Trophoblast cell (in vitro differentiated cells and primary cell): Measurements from ENCODE around the gene DOP1A.
A peak's percentile ranks its signal among the peaks of the same experiment; 100 is the strongest.
"Not testable (repeated sequence)": the region's sequence is repeated elsewhere in the genome, so short reads cannot be mapped to it uniquely, and the experiment has no call there.

Source experiments
- DNase-seq, 2 donors: peaks; one replicate each; pipeline ENCODE4 v3.0.0-alpha.2; 2016
- H2AFZ ChIP-seq: 2 replicates; pipeline ENCODE4 v1.6.1; 2013; ENCODE audit warnings: low read length, moderate library complexity, mild to moderate bottlenecking; ENCODE audit not compliant: insufficient read depth, poor library complexity
- H2AK5ac ChIP-seq: 2 replicates; pipeline ENCODE4 v1.6.1; 2013; ENCODE audit warnings: mild to moderate bottlenecking, low read length
- H2BK120ac ChIP-seq: 2 replicates; pipeline ENCODE4 v1.6.1; 2013; ENCODE audit warnings: low read length, mild to moderate bottlenecking, moderate library complexity; ENCODE audit not compliant: insufficient read depth, poor library complexity
- H2BK12ac ChIP-seq: 2 replicates; pipeline ENCODE4 v1.6.1; 2013; ENCODE audit warnings: mild to moderate bottlenecking, low read length, moderate library complexity
- H2BK5ac ChIP-seq: 2 replicates; pipeline ENCODE4 v1.6.1; 2013; ENCODE audit warnings: low read length, low read depth, moderate library complexity, mild to moderate bottlenecking; ENCODE audit not compliant: poor library complexity
- H3K14ac ChIP-seq: 2 replicates; pipeline ENCODE4 v1.6.1; 2013; ENCODE audit warnings: mild to moderate bottlenecking, low read length
- H3K18ac ChIP-seq: 2 replicates; pipeline ENCODE4 v1.6.1; 2013; ENCODE audit warnings: mild to moderate bottlenecking, low read length
- H3K23ac ChIP-seq: 2 replicates; pipeline ENCODE4 v1.6.1; 2013; ENCODE audit warnings: low read length
- H3K27ac ChIP-seq: 2 replicates; pipeline ENCODE4 v1.5.1; 2013; ENCODE audit warnings: low read depth, mild to moderate bottlenecking, inconsistent platforms, low read length, moderate library complexity
- H3K27me3 ChIP-seq: 2 replicates; pipeline ENCODE4 v1.6.1; 2013; ENCODE audit warnings: inconsistent platforms, mild to moderate bottlenecking, low read length, moderate library complexity; ENCODE audit not compliant: insufficient read depth
- H3K36me3 ChIP-seq, 2 experiments: 1 replicate in 1 of 2; 2 replicates in 1 of 2; pipeline ENCODE4 v1.6.1; 2013; ENCODE audit warnings: low read length in 2 of 2, mild to moderate bottlenecking in 2 of 2, moderate library complexity in 1 of 2; ENCODE audit not compliant: insufficient read depth in 2 of 2, control insufficient read depth in 1 of 2
- H3K4ac ChIP-seq: 2 replicates; pipeline ENCODE4 v1.6.1; 2013; ENCODE audit warnings: low read depth, mild to moderate bottlenecking, low read length, moderate library complexity
- H3K4me1 ChIP-seq, 2 experiments: 1 replicate in 1 of 2; 2 replicates in 1 of 2; pipeline ENCODE4 v1.6.1; 2013; ENCODE audit warnings: low read length in 2 of 2, mild to moderate bottlenecking in 2 of 2, moderate library complexity in 1 of 2; ENCODE audit not compliant: insufficient read depth in 2 of 2, control insufficient read depth in 1 of 2
- H3K4me2 ChIP-seq: 2 replicates; pipeline ENCODE4 v1.6.1; 2013; ENCODE audit warnings: inconsistent platforms, mild to moderate bottlenecking, low read length, moderate library complexity
- H3K4me3 ChIP-seq: 2 replicates; pipeline ENCODE4 v1.5.1; 2013; ENCODE audit warnings: mild to moderate bottlenecking, low read depth, low read length, inconsistent platforms
- H3K79me1 ChIP-seq: one replicate; pipeline ENCODE4 v1.6.1; 2013; ENCODE audit warnings: low read length
- H3K79me2 ChIP-seq: 2 replicates; pipeline ENCODE4 v1.6.1; 2013; ENCODE audit warnings: low read length, mild to moderate bottlenecking; ENCODE audit not compliant: control insufficient read depth, insufficient read depth, poor library complexity
- H3K9ac ChIP-seq: 2 replicates; pipeline ENCODE4 v1.6.1; 2013; ENCODE audit warnings: mild to moderate bottlenecking, low read length
- H3K9me3 ChIP-seq: 2 replicates; pipeline ENCODE4 v1.6.1; 2013; ENCODE audit warnings: low read depth, mild to moderate bottlenecking, control low read depth, inconsistent platforms, low read length; ENCODE audit not compliant: insufficient read depth
- H4K12ac ChIP-seq: 2 replicates; pipeline ENCODE4 v1.6.1; 2013; ENCODE audit warnings: low read depth, mild to moderate bottlenecking, low read length, moderate library complexity
- H4K8ac ChIP-seq: 2 replicates; pipeline ENCODE4 v1.6.1; 2013; ENCODE audit warnings: low read depth, mild to moderate bottlenecking, low read length, moderate library complexity
- H4K91ac ChIP-seq: one replicate; pipeline ENCODE4 v1.6.1; 2013; ENCODE audit warnings: low read depth, mild to moderate bottlenecking, low read length, moderate library complexity
- WGBS: extraction: QIAGEN DNeasy Blood & Tissue Kit; methylation state at CpG from one replicate; pipeline ENCODE4 v1.1.7; 2013; ENCODE audit warnings: missing lambda C conversion rate; ENCODE audit not compliant: insufficient read length, insufficient coverage; ENCODE audit errors: extremely low coverage; 5-methylcytosine and 5-hydroxymethylcytosine counted together

The DOP1A gene

DNA sequence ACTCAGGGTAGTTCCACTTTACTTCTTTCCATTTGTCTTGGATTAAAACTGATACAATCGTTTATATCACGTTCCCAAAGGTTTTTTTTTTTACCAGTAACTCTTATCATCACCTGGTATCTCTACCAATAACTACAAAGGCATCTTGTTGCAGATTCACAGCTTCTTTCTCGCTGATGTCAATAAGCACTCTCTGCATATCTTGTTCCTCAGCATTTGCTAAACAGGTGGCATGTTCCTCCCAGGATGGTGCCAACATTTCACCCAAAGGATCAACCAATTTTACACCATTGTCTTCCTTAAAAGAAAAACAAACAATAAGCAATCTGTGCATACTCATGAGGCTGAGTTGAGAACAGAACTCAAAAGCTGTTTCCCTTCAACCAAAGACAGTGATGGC, 121.0 kb downstream of the DOP1A start:
- no peak overlapping the region for H3K18ac ChIP-seq
- peaks cover 11 to 23% of the 10 kb centered on the region in 2 experiments for H3K36me3 ChIP-seq
- H3K4me2 ChIP-seq = no peak overlapping the region
- peaks cover 7% of the 10 kb centered on the region for H3K79me1 ChIP-seq
- DNase-seq = no peak
- no peak overlapping the region for H2BK120ac ChIP-seq
- H3K4me1 ChIP-seq = peaks cover 2 to 4% of the 10 kb centered on the region in 2 experiments
- H2BK5ac ChIP-seq = no peak overlapping the region
- no peaks in the 10 kb centered on the region for H3K27me3 ChIP-seq
- H2BK12ac ChIP-seq = no peak overlapping the region
- H3K14ac ChIP-seq = no peak overlapping the region
- WGBS = no CpG with 5 or more reads among the region's 3 CpGs
- H2AFZ ChIP-seq = no peak overlapping the region
- no peak overlapping the region for H4K91ac ChIP-seq
- H4K12ac ChIP-seq = no peak overlapping the region
- no peak overlapping the region for H3K4ac ChIP-seq
- H3K79me2 ChIP-seq = peaks cover 10% of the 10 kb centered on the region
- no peak overlapping the region for H3K23ac ChIP-seq
- H3K27ac ChIP-seq = no peak overlapping the region
- H3K9ac ChIP-seq = no peak overlapping the region
- no peak overlapping the region for H3K4me3 ChIP-seq
- H2AK5ac ChIP-seq = no peak overlapping the region
- H3K9me3 ChIP-seq = peaks cover 2% of the 10 kb centered on the region
- H4K8ac ChIP-seq = no peak overlapping the region

DNA sequence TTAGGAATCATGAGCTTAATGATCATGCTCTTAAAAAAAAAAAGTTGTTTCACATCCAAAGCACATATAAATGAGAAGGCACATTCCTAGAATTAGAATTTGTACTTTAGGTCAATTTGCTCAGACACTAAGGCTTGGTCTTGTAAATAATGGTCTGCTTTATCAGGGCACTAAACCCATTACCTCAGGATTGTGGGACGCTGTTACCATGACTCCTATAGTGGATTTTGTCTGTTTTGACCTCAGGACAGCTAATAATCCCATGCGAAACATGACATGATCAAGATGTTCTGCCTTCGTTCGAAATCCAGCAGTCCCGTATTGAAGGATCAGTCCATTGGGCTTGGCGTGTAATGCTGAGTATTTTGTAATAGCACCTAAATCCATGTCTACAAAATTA, 123.2 kb downstream of the DOP1A start:
- Histone ChIP-seq H3K36me3 (peaks cover 8 to 22% of the 10 kb centered on the region in 2 experiments), H2BK120ac (no peak overlapping the region), H2BK12ac (no peak overlapping the region), H2AFZ (no peak overlapping the region), H3K27ac (no peak overlapping the region), H3K9ac (no peak overlapping the region), H3K14ac (no peak overlapping the region), H3K18ac (no peak overlapping the region), H2BK5ac (no peak overlapping the region), H4K12ac (no peak overlapping the region), H3K4me1 (peaks cover 5 to 8% of the 10 kb centered on the region in 2 experiments), H3K4me3 (no peak overlapping the region), H3K4ac (peak overlapping the region; percentile 15), H2AK5ac (no peak overlapping the region), H4K91ac (no peak overlapping the region), H3K79me1 (peaks cover 9% of the 10 kb centered on the region), H3K23ac (no peak overlapping the region), H3K9me3 (peaks cover 2% of the 10 kb centered on the region), H4K8ac (no peak overlapping the region), H3K79me2 (peaks cover 10% of the 10 kb centered on the region), H3K27me3 (no peaks in the 10 kb centered on the region), H3K4me2 (no peak overlapping the region)
- whole genome bisulfite sequencing = no CpG with 5 or more reads among the region's 6 CpGs
- no peak for DNase-seq

DNA sequence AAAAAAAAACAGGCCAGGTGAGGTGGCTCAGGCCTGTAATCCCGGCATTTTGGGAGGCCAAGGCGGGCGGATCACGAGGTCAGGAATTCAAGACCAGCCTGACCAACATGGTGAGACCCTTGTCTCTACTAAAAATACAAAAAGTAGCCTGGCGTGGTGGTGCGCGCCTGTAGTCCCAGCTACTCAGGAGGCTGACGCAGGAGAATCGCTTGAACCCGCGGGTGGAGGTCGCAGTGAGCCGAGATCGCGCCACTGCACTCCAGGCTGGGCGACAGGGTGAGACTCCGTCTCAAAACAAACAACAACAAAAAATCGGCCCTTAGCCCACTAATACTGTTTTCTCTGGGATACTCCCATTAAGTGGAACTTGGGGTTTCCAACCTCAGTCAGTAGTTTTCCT, 124.5 kb downstream of the DOP1A start:
- not testable (repeated sequence) for H4K91ac ChIP-seq, H3K4me1 ChIP-seq, H2BK120ac ChIP-seq, H3K79me1 ChIP-seq, H2AK5ac ChIP-seq, H3K18ac ChIP-seq, H3K9me3 ChIP-seq, H3K27me3 ChIP-seq, H3K9ac ChIP-seq, H4K12ac ChIP-seq, H4K8ac ChIP-seq, H3K14ac ChIP-seq, H3K4me3 ChIP-seq, H2AFZ ChIP-seq, H2BK12ac ChIP-seq, H3K23ac ChIP-seq, H3K27ac ChIP-seq, H2BK5ac ChIP-seq
- DNase-seq = peak in 1 of 2 donors; percentile 8
- peak overlapping the region; percentile 88 for H3K4ac ChIP-seq
- H3K36me3 ChIP-seq = peaks cover 4 to 19% of the 10 kb centered on the region in 2 experiments
- peaks cover 10% of the 10 kb centered on the region for H3K79me2 ChIP-seq
- no CpG with 5 or more reads among the region's 18 CpGs for WGBS
- peak overlapping the region; percentile 70 for H3K4me2 ChIP-seq

DNA sequence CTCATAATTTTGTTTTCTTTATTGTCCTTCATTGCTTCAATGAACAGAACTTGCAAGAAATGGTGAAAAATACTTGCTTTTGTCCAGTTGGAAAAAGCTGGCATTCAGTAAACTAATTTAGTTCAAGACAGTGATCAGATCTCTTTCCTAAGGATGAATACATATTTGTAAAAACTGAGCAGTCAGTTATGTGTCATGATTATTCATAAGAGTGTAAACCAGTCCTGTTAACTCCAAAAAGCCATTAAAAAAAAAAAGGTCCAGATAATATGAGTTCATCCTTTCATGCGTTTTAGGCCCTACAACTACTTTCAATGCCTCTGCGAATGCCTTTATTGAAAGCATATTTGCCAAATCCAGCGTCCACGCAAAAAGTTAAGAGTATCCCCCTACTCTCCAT, 125.0 kb downstream of the DOP1A start:
- Histone ChIP-seq H2BK12ac (no peak overlapping the region), H2AK5ac (no peak overlapping the region), H3K18ac (no peak overlapping the region), H4K91ac (peak overlapping the region; percentile 86), H3K9me3 (no peaks in the 10 kb centered on the region), H3K36me3 (peaks cover 2 to 17% of the 10 kb centered on the region in 2 experiments), H3K4me3 (peak overlapping the region; percentile 82), H3K27ac (no peak overlapping the region), H2BK5ac (no peak overlapping the region), H4K12ac (peak overlapping the region; percentile 31), H3K9ac (peak overlapping the region; percentile 93), H3K79me2 (peaks cover 10% of the 10 kb centered on the region), H2AFZ (no peak overlapping the region), H4K8ac (peak overlapping the region; percentile 98), H2BK120ac (peak overlapping the region; percentile 86), H3K23ac (no peak overlapping the region), H3K4me1 (peaks cover 5 to 6% of the 10 kb centered on the region in 2 experiments), H3K4me2 (peak overlapping the region; percentile 70), H3K27me3 (no peaks in the 10 kb centered on the region), H3K14ac (no peak overlapping the region), H3K79me1 (peaks cover 9% of the 10 kb centered on the region), H3K4ac (peak overlapping the region; percentile 94)
- DNase-seq = peak in 1 of 2 donors; percentile 38
- no CpG with 5 or more reads among the region's 4 CpGs for WGBS
